Left cardiac atrium (tissue), 4 donors: ENCODE data around the gene PITRM1. TPM values are rescaled to one million over a fixed set of nuclear protein-coding genes. Genes with fewer than 3 reads are reported as not detected.
A peak's percentile ranks its signal among the peaks of the same experiment; 100 is the strongest.

Source experiments
- ATAC-seq, 2 donors: fragments of 200-7000 bp; cut with Tn5 transposase; one replicate each; pipeline ENCODE4 v1.9.1; 2020; ENCODE audit warnings: mild to moderate bottlenecking in 2 of 2, moderate library complexity in 2 of 2
- DNase-seq: peaks from one replicate; pipeline ENCODE4 v3.0.0-alpha.2; 2020
- intact Hi-C, 2 donors: fragments of 100-400 bp; cut with DNase I; formaldehyde crosslinking; loops; one replicate each; pipeline versions ENCODE4 v1.14.1 to v1.15.1; 2022 to 2023
- total RNA-seq, 2 donors: library from RNA; stranded (reverse); fragmentation: NEBNext Ultra II Directional; extraction: Animal tissue kit (Norgen Biotek cat#: 25700); gene quantifications; one replicate each; pipeline ENCODE4 v1.2.1, GENCODE V29; 2021
- donor health status: DM: no; HTN: yes; CAD: no.
- donor health status: DM: no; HTN: yes; CAD: no; lungs with severe emphysema.
- donor health status: DM: yes; HTN: yes; CAD: no.
- donor health status: Dilated cardiomyopathy.

The PITRM1 gene
- total RNA-seq, 2 donors from 2014 or later: 59.1 to 71.6 TPM

- ATAC-seq (no peak), DNase-seq (no peak)
- intact Hi-C loops: no loop called here
These were observed 78.0 kb downstream of the PITRM1 start for GRCh38 chr10:3094609-3095036.

- intact Hi-C loops: no loop called here
- DNase-seq (no peak), ATAC-seq (no peak)
These were observed 78.6 kb downstream of the PITRM1 start for GRCh38 chr10:3093996-3094395.

GRCh38 chr10:3091921-3092320 is 80.7 kb downstream of the PITRM1 start:
- ATAC-seq: no peak
- DNase-seq: no peak
- intact Hi-C loops: no loop called here

- ATAC-seq: peak; percentile 44 to 77
- peak; percentile 61 for DNase-seq
- intact Hi-C loops: no loop called here
These were observed 81.4 kb downstream of the PITRM1 start for GRCh38 chr10:3090914-3091787.

GRCh38 chr10:3090388-3090787 is 82.2 kb downstream of the PITRM1 start:
- intact Hi-C loops: no loop called here
- DNase-seq (no peak), ATAC-seq (no peak)

Other genes with a start within 250 kb of the PITRM1 start
- gene PFKP, start 105.2 kb downstream of the PITRM1 start, total RNA-seq: 100 to 1,000 TPM in 1 of 2 donors, 10 to 100 TPM in 1; 81.1 to 129 TPM